Spleen (tissue), 7 donors: ENCODE results near the gene CENPT.

ENCODE experiments used
- POLR2A ChIP-seq, 3 donors: fragments of 450-650 bp; IDR thresholded peaks; one replicate each; pipeline ENCODE4 v1.5.1; 2017; ENCODE audit warnings: antibody characterized with exemption in 3 of 3, mild to moderate bottlenecking in 1 of 3
- POLR2AphosphoS5 ChIP-seq, 3 donors: sonication (generic); formaldehyde crosslinking; IDR thresholded peaks; one replicate each; pipeline ENCODE4 v1.5.1; 2017; ENCODE audit warnings: antibody characterized with exemption in 3 of 3
- TF ChIP-seq, protein P1 (sequence below), 11 experiments: fragments of 200-600 bp in 7 of 11; fragments of 450-650 bp in 4 of 11; sonication (generic) in 4 of 11; IDR thresholded peaks in 8 of 11; conservative IDR thresholded peaks in 3 of 11; 1 replicate in 7 of 11; 2 replicates in 4 of 11; pipeline versions ENCODE4 v1.4.0 to v1.8.0; 2016 to 2021; ENCODE audit warnings: antibody characterized with exemption in 11 of 11, inconsistent platforms in 4 of 11, mild to moderate bottlenecking in 1 of 11
- donor health status: DM: no; HTN: no; CAD: no; lungs with moderate emphysema.
- donor health status: DM: no; HTN: no; CAD: no.
- donor health status: DM: no; HTN: no; CAD: no.

DNA sequence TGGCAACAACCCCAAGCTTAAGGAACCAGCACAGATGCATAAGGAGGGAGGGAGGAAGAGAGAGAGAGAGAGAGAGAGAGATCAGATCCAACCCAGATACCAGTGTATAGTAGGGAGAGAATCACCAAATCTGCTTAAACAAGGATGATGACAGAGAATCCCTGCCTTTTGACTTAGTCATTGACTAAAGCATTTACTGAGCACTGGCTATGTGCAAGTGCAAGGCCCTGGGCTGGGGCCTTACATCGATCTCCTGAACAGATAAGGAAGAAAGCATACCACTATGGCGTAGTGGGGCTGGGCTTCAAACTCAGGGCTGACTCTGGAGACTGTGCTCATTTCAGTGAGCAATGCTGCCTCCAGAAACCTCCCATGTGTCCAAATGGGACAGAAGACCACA is 25.0 kb downstream of the CENPT start:
- TF ChIP-seq, protein P1, sequence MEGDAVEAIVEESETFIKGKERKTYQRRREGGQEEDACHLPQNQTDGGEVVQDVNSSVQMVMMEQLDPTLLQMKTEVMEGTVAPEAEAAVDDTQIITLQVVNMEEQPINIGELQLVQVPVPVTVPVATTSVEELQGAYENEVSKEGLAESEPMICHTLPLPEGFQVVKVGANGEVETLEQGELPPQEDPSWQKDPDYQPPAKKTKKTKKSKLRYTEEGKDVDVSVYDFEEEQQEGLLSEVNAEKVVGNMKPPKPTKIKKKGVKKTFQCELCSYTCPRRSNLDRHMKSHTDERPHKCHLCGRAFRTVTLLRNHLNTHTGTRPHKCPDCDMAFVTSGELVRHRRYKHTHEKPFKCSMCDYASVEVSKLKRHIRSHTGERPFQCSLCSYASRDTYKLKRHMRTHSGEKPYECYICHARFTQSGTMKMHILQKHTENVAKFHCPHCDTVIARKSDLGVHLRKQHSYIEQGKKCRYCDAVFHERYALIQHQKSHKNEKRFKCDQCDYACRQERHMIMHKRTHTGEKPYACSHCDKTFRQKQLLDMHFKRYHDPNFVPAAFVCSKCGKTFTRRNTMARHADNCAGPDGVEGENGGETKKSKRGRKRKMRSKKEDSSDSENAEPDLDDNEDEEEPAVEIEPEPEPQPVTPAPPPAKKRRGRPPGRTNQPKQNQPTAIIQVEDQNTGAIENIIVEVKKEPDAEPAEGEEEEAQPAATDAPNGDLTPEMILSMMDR (IDR thresholded peaks at IDR 0.05 in 8 of 11, conservative IDR thresholded peaks at IDR 0.05 in 3 of 11): no peak
- TF ChIP-seq POLR2A (IDR thresholded peaks at IDR 0.05): no peak
- no peak for TF ChIP-seq POLR2AphosphoS5 (IDR thresholded peaks at IDR 0.05)
